Measurements from ENCODE around the gene ABLIM2. TPM values are rescaled to one million over a fixed set of nuclear protein-coding genes. Genes with fewer than 3 reads are reported as not detected.

The ABLIM2 gene
- total and polyA plus RNA-seq, 2 experiments from 2014 or later = 1.5 to 4.3 TPM

DNA sequence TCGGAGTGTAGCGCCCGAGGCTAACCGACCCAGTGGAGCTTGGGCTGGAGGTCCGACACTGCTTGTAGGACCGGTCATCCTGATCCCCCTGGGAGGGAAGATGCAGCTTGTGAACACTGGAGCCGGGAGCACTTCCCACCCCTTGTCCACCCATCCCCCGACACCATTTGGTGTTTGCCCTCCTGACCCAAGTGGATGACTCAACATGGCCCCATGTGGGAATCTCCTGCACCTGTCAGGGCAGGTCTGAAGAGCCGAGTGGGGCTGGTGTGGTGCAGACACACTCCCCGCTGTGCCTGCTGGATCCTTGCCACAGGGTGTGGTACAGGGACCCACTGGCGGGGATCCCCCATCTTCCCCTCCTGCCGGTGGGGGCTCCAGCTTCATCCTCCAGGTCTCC lies 128.9 kb downstream of the ABLIM2 start:
- Mint-ChIP-seq H3K27me3 (ENCODE audit: insufficient read depth, low read depth, poor library complexity) (peaks cover 6% of the 10 kb centered on the region), H3K36me3 (ENCODE audit: low read depth) (no peaks in the 10 kb centered on the region; the same call in 2 of the 3 replicates), H3K9me3 (no peaks in the 10 kb centered on the region), H3K4me1 (peaks cover 2% of the 10 kb centered on the region; the same call in 1 of the 3 replicates), H3K27ac (no peak overlapping the region), H3K4me3 (no peak overlapping the region)
- Histone ChIP-seq H2AFZ (no peak overlapping the region), H3K36me3 (ENCODE audit: insufficient read depth) (no peaks in the 10 kb centered on the region), H3K9me2 (ENCODE audit: insufficient read depth) (no peaks in the 10 kb centered on the region), H3K27me3 (ENCODE audit: insufficient read depth) (no peaks in the 10 kb centered on the region), H3K27ac (ENCODE audit: low read depth) (no peak overlapping the region), H4K20me1 (replicated peaks; ENCODE audit: insufficient read depth) (no peaks in the 10 kb centered on the region), H3K4me2 (no peak overlapping the region), H3K4me3 (no peak overlapping the region), H3K4me1 (ENCODE audit: insufficient read depth) (no peaks in the 10 kb centered on the region), H3K79me2 (replicated peaks; ENCODE audit: insufficient read depth) (no peaks in the 10 kb centered on the region), H3F3A (replicated peaks; ENCODE audit: low read depth) (no peaks in the 10 kb centered on the region)
- ATAC-seq = no peak
- TF ChIP-seq CREB1 (CRISPR knock-in tag; IDR thresholded peaks at IDR 0.05; ENCODE audit: low read depth) = no peak
- TF ChIP-seq, protein P1, sequence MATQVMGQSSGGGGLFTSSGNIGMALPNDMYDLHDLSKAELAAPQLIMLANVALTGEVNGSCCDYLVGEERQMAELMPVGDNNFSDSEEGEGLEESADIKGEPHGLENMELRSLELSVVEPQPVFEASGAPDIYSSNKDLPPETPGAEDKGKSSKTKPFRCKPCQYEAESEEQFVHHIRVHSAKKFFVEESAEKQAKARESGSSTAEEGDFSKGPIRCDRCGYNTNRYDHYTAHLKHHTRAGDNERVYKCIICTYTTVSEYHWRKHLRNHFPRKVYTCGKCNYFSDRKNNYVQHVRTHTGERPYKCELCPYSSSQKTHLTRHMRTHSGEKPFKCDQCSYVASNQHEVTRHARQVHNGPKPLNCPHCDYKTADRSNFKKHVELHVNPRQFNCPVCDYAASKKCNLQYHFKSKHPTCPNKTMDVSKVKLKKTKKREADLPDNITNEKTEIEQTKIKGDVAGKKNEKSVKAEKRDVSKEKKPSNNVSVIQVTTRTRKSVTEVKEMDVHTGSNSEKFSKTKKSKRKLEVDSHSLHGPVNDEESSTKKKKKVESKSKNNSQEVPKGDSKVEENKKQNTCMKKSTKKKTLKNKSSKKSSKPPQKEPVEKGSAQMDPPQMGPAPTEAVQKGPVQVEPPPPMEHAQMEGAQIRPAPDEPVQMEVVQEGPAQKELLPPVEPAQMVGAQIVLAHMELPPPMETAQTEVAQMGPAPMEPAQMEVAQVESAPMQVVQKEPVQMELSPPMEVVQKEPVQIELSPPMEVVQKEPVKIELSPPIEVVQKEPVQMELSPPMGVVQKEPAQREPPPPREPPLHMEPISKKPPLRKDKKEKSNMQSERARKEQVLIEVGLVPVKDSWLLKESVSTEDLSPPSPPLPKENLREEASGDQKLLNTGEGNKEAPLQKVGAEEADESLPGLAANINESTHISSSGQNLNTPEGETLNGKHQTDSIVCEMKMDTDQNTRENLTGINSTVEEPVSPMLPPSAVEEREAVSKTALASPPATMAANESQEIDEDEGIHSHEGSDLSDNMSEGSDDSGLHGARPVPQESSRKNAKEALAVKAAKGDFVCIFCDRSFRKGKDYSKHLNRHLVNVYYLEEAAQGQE (IDR thresholded peaks at IDR 0.05; ENCODE audit: unreplicated experiment) = no peak
- TF ChIP-seq, protein P2, sequence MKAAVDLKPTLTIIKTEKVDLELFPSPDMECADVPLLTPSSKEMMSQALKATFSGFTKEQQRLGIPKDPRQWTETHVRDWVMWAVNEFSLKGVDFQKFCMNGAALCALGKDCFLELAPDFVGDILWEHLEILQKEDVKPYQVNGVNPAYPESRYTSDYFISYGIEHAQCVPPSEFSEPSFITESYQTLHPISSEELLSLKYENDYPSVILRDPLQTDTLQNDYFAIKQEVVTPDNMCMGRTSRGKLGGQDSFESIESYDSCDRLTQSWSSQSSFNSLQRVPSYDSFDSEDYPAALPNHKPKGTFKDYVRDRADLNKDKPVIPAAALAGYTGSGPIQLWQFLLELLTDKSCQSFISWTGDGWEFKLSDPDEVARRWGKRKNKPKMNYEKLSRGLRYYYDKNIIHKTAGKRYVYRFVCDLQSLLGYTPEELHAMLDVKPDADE (IDR thresholded peaks at IDR 0.05) = no peak
- TF ChIP-seq ZNF114 (CRISPR knock-in tag; IDR thresholded peaks at IDR 0.05) = no peak
- no peak for TF ChIP-seq STAT1 (IDR thresholded peaks at IDR 0.05; ENCODE audit: unreplicated experiment)
- TF ChIP-seq, protein P3, sequence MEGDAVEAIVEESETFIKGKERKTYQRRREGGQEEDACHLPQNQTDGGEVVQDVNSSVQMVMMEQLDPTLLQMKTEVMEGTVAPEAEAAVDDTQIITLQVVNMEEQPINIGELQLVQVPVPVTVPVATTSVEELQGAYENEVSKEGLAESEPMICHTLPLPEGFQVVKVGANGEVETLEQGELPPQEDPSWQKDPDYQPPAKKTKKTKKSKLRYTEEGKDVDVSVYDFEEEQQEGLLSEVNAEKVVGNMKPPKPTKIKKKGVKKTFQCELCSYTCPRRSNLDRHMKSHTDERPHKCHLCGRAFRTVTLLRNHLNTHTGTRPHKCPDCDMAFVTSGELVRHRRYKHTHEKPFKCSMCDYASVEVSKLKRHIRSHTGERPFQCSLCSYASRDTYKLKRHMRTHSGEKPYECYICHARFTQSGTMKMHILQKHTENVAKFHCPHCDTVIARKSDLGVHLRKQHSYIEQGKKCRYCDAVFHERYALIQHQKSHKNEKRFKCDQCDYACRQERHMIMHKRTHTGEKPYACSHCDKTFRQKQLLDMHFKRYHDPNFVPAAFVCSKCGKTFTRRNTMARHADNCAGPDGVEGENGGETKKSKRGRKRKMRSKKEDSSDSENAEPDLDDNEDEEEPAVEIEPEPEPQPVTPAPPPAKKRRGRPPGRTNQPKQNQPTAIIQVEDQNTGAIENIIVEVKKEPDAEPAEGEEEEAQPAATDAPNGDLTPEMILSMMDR (conservative IDR thresholded peaks at IDR 0.05; ENCODE audit: low read depth in 2 of 2) = no peak
- TF ChIP-seq EZH2 (IDR thresholded peaks at IDR 0.05; ENCODE audit: low read depth, unreplicated experiment) = no peak
- TF ChIP-seq JUNB (IDR thresholded peaks at IDR 0.05; ENCODE audit: unreplicated experiment) = no peak
- no peak for TF ChIP-seq ZNF331 (CRISPR knock-in tag; IDR thresholded peaks at IDR 0.05; ENCODE audit: low read depth)
- TF ChIP-seq NANOG (IDR thresholded peaks at IDR 0.05; ENCODE audit: borderline replicate concordance) = no peak
- TF ChIP-seq, protein P4, sequence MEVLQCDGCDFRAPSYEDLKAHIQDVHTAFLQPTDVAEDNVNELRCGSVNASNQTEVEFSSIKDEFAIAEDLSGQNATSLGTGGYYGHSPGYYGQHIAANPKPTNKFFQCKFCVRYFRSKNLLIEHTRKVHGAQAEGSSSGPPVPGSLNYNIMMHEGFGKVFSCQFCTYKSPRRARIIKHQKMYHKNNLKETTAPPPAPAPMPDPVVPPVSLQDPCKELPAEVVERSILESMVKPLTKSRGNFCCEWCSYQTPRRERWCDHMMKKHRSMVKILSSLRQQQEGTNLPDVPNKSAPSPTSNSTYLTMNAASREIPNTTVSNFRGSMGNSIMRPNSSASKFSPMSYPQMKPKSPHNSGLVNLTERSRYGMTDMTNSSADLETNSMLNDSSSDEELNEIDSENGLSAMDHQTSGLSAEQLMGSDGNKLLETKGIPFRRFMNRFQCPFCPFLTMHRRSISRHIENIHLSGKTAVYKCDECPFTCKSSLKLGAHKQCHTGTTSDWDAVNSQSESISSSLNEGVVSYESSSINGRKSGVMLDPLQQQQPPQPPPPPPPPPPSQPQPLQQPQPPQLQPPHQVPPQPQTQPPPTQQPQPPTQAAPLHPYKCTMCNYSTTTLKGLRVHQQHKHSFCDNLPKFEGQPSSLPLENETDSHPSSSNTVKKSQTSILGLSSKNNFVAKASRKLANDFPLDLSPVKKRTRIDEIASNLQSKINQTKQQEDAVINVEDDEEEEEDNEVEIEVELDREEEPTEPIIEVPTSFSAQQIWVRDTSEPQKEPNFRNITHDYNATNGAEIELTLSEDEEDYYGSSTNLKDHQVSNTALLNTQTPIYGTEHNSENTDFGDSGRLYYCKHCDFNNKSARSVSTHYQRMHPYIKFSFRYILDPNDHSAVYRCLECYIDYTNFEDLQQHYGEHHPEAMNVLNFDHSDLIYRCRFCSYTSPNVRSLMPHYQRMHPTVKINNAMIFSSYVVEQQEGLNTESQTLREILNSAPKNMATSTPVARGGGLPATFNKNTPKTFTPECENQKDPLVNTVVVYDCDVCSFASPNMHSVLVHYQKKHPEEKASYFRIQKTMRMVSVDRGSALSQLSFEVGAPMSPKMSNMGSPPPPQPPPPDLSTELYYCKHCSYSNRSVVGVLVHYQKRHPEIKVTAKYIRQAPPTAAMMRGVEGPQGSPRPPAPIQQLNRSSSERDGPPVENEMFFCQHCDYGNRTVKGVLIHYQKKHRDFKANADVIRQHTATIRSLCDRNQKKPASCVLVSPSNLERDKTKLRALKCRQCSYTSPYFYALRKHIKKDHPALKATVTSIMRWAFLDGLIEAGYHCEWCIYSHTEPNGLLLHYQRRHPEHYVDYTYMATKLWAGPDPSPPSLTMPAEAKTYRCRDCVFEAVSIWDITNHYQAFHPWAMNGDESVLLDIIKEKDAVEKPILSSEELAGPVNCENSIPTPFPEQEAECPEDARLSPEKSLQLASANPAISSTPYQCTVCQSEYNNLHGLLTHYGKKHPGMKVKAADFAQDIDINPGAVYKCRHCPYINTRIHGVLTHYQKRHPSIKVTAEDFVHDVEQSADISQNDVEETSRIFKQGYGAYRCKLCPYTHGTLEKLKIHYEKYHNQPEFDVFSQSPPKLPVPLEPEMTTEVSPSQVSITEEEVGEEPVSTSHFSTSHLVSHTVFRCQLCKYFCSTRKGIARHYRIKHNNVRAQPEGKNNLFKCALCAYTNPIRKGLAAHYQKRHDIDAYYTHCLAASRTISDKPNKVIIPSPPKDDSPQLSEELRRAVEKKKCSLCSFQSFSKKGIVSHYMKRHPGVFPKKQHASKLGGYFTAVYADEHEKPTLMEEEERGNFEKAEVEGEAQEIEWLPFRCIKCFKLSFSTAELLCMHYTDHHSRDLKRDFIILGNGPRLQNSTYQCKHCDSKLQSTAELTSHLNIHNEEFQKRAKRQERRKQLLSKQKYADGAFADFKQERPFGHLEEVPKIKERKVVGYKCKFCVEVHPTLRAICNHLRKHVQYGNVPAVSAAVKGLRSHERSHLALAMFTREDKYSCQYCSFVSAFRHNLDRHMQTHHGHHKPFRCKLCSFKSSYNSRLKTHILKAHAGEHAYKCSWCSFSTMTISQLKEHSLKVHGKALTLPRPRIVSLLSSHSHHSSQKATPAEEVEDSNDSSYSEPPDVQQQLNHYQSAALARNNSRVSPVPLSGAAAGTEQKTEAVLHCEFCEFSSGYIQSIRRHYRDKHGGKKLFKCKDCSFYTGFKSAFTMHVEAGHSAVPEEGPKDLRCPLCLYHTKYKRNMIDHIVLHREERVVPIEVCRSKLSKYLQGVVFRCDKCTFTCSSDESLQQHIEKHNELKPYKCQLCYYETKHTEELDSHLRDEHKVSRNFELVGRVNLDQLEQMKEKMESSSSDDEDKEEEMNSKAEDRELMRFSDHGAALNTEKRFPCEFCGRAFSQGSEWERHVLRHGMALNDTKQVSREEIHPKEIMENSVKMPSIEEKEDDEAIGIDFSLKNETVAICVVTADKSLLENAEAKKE (CRISPR knock-in tag; IDR thresholded peaks at IDR 0.05) = no peak
- DNase-seq (ENCODE audit: low spot score) = no peak
